ENCODE measurements around the gene H3-3A. TPM values are rescaled to one million over a fixed set of nuclear protein-coding genes. Genes with fewer than 3 reads are reported as not detected.

The H3-3A gene
- 226 and 247 TPM in 2 replicates for total RNA-seq

DNA sequence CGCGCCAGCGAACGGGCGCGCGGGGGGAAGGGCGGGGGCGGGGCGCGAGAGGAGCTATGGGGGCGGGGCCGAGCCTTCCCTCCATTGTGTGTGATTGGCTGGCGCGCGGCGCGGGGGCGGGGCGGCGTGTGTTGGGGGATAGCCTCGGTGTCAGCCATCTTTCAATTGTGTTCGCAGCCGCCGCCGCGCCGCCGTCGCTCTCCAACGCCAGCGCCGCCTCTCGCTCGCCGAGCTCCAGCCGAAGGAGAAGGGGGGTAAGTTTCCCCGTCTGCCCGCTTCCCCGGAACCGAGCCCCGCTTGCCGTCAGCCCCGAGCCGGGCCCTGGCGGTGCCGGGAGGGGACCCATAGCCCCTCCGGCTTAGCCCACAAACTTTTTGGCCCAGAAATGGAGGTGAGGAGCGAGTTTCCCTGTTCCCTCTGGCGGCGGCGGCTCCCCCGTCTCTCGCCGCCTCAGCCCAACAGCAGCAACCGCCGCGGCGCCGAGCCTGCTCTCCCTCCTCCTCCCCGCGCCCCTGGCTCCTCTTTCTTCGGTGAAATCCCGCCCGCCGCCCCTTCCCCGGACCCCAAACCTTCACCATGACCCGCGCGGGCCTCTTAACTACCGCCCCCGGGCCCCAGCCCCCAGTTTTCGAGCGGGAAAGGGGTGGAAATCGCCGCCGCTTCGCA lies at the start of gene H3-3A:
Gene H3-3A, plus strand, starts transcription at position 159 of the 666 bp plus-strand sequence. CDS start 1,636 bp downstream, outside the sequence.

Other genes starting within 250 kb of the H3-3A start
- gene TMEM63A, start 180.3 kb upstream of the H3-3A start, total RNA-seq: 9.2 and 16.7 TPM in 2 replicates
- gene LEFTY1, start 173.6 kb upstream of the H3-3A start, total RNA-seq: not detected in 2 replicates
- gene PYCR2, start 138.5 kb upstream of the H3-3A start, total RNA-seq: 47.5 and 53.9 TPM in 2 replicates
- gene LEFTY2, start 121.5 kb upstream of the H3-3A start, total RNA-seq: not detected in 2 replicates
- gene SDE2, start 63.4 kb upstream of the H3-3A start, total RNA-seq: 10.4 and 12.9 TPM in 2 replicates
- gene ACBD3, start 124.0 kb downstream of the H3-3A start, total RNA-seq: 54.8 and 79.8 TPM in 2 replicates
- not detected in 2 replicates for gene MIXL1, start 160.9 kb downstream of the H3-3A start, total RNA-seq
- gene LIN9, start 246.4 kb downstream of the H3-3A start, total RNA-seq: 4.6 and 5.8 TPM in 2 replicates

Data from myometrial cell (primary cell).